K562 (cell line): Measurements from ENCODE around the gene HAS3. TPM values are rescaled to one million over a fixed set of nuclear protein-coding genes. Genes with fewer than 3 reads are reported as not detected.

Experiments used
- ATAC-seq: fragments of 200-7000 bp; cut with Tn5 transposase; 3 replicates; pipeline ENCODE4 v1.9.1; 2020; ENCODE audit warnings: moderate library complexity
- BruUV-seq: library from RNA; stranded (reverse); fragments of 400-500 nt; replicated peaks from 2 replicates; lab custom pipeline; 2021; lab: Mats Ljungman, UMichigan
- CTCF ChIA-PET: fragments of 300-600 bp; formaldehyde crosslinking; extraction: SDS; loops from one replicate; lab custom pipeline; 2021; ENCODE audit warnings: low intra/inter-chr PET ratio; lab: Yijun Ruan, JAX
- POLR2A ChIA-PET: fragments of 300-600, 350-650 bp; sonication (Branson Sonifier 250); formaldehyde crosslinking; extraction: SDS; loops from one replicate; lab custom pipeline; 2021; ENCODE audit warnings: antibody characterized with exemption, inconsistent platforms; lab: Yijun Ruan, JAX
- DNase-seq, 4 experiments: peaks; one replicate each; pipeline versions ENCODE4 v3.0.0 to v3.0.0-alpha.2; 2011 to 2018; ENCODE audit warnings: low spot score in 3 of 4, mixed read lengths in 3 of 4; ENCODE audit errors: extremely low read depth in 1 of 4
- FAIRE-seq: peaks from 2 replicates; lab custom pipeline; 2011; peaks lifted over from hg19 to GRCh38; lab: Jason Lieb, UNC
- H2AFZ ChIP-seq: 2 replicates; pipeline ENCODE4 v1.6.0; 2011; ENCODE audit warnings: low read depth, low read length, control low read depth, inconsistent platforms
- H3K27ac ChIP-seq: fragments of 200-600 bp; 3 replicates; pipeline ENCODE4 v1.8.0; 2011; ENCODE audit warnings: low read depth, mild to moderate bottlenecking, control low read depth, inconsistent platforms, low read length, moderate library complexity, mixed read lengths; ENCODE audit errors: extremely low read depth
- H3K27me3 ChIP-seq, 2 experiments: fragments of 300-600 bp in 1 of 2; 2 replicates in 1 of 2; 3 replicates in 1 of 2; pipeline versions ENCODE4 v1.6.0 to v1.8.0; 2011; ENCODE audit warnings: inconsistent platforms in 2 of 2, low read length in 2 of 2, mild to moderate bottlenecking in 1 of 2, mixed read lengths in 1 of 2, moderate library complexity in 1 of 2; ENCODE audit not compliant: control insufficient read depth in 2 of 2, insufficient read depth in 2 of 2
- H3K36me3 ChIP-seq: fragments of 300-600 bp; 3 replicates; pipeline ENCODE4 v1.8.0; 2011; ENCODE audit warnings: mild to moderate bottlenecking, low read length, inconsistent platforms; ENCODE audit not compliant: control insufficient read depth, insufficient read depth
- H3K4me1 ChIP-seq, 2 experiments: fragments of 200-600 bp in 1 of 2; replicated peaks in 1 of 2; 2 replicates in 1 of 2; 3 replicates in 1 of 2; pipeline versions ENCODE4 v1.5.1 to v1.8.0; 2011; ENCODE audit warnings: inconsistent platforms in 2 of 2, low read length in 2 of 2, mild to moderate bottlenecking in 1 of 2, mixed read lengths in 1 of 2, moderate library complexity in 1 of 2; ENCODE audit not compliant: control insufficient read depth in 2 of 2, insufficient read depth in 2 of 2
- H3K4me2 ChIP-seq: 2 replicates; pipeline ENCODE4 v1.6.1; 2011; ENCODE audit warnings: low read length, control low read depth, inconsistent platforms, mixed read lengths; ENCODE audit not compliant: insufficient read depth
- H3K4me3 ChIP-seq: fragments of 200-600 bp; sonication (generic), shearing (Covaris generic); 2 replicates; pipeline ENCODE4 v1.5.1; 2016; ENCODE audit warnings: control low read depth, inconsistent platforms
- H3K79me2 ChIP-seq: fragments of 200-600 bp; 3 replicates; pipeline ENCODE4 v1.8.0; 2011; ENCODE audit warnings: low read length, inconsistent platforms; ENCODE audit not compliant: control insufficient read depth, insufficient read depth
- H3K9ac ChIP-seq, 2 experiments: 2 replicates each; pipeline versions ENCODE4 v1.6.0 to v1.6.1; 2011; ENCODE audit warnings: low read depth in 2 of 2, low read length in 2 of 2, control low read depth in 1 of 2, inconsistent platforms in 1 of 2, mild to moderate bottlenecking in 1 of 2, mixed read lengths in 1 of 2; ENCODE audit not compliant: insufficient read depth in 1 of 2
- H3K9me1 ChIP-seq: one replicate; pipeline ENCODE4 v1.6.0; 2011; ENCODE audit warnings: inconsistent platforms, mild to moderate bottlenecking, low read length, moderate library complexity; ENCODE audit not compliant: control insufficient read depth, insufficient read depth
- H3K9me3 ChIP-seq: replicated peaks from 2 replicates; pipeline ENCODE4 v1.5.1; 2011; ENCODE audit warnings: low read depth, low read length, inconsistent platforms; ENCODE audit not compliant: control insufficient read depth, insufficient read depth
- H4K20me1 ChIP-seq: replicated peaks from 2 replicates; pipeline ENCODE4 v1.6.1; 2011; ENCODE audit warnings: low read length, inconsistent platforms, mixed read lengths; ENCODE audit not compliant: control insufficient read depth, insufficient read depth
- CEBPG ChIP-seq, 3 experiments: fragments of 200-800 bp in 1 of 3; sonication (Bioruptor generic) in 1 of 3; sonication (generic) in 1 of 3; formaldehyde crosslinking in 1 of 3; IDR thresholded peaks in 2 of 3; conservative IDR thresholded peaks in 1 of 3; 2 replicates each; pipeline versions ENCODE4 v1.6.1 to v1.8.0; 2016 to 2022; ENCODE audit warnings: missing compliant biosample characterization in 2 of 3, missing genetic modification characterization in 2 of 3, mild to moderate bottlenecking in 1 of 3, missing genetic modification reagents in 1 of 3
- ESRRA ChIP-seq: fragments of 450-650 bp; IDR thresholded peaks from 2 replicates; pipeline ENCODE4 v1.6.1; 2014; ENCODE audit warnings: low read depth, mild to moderate bottlenecking, moderate library complexity, borderline replicate concordance
- ILF3 ChIP-seq: fragments of 450-650 bp; IDR thresholded peaks from 2 replicates; pipeline ENCODE4 v1.6.1; 2018; ENCODE audit warnings: antibody characterized with exemption, mild to moderate bottlenecking, moderate library complexity, borderline replicate concordance
- JUN ChIP-seq, 2 experiments: sonication (generic) in 1 of 2; formaldehyde crosslinking in 1 of 2; IDR thresholded peaks; 2 replicates each; pipeline versions ENCODE4 v1.6.1 to v1.8.0; 2012 to 2022; ENCODE audit warnings: borderline replicate concordance in 2 of 2, mild to moderate bottlenecking in 2 of 2, improper control_type of control experiment in 1 of 2, low read depth in 1 of 2, low read length in 1 of 2, missing genetic modification reagents in 1 of 2
- MCM2 ChIP-seq: fragments of 450-650 bp; IDR thresholded peaks from 2 replicates; pipeline ENCODE4 v1.6.1; 2017; ENCODE audit warnings: low read depth, mild to moderate bottlenecking
- MIER1 ChIP-seq: fragments of 450-650 bp; IDR thresholded peaks from 2 replicates; pipeline ENCODE4 v1.6.1; 2016; ENCODE audit warnings: antibody characterized with exemption, mild to moderate bottlenecking, low read depth
- PHF21A ChIP-seq: fragments of 450-650 bp; IDR thresholded peaks from 2 replicates; pipeline ENCODE4 v1.6.1; 2017; ENCODE audit warnings: low read depth, borderline replicate concordance
- TAF9B ChIP-seq: fragments of 450-650 bp; IDR thresholded peaks from 2 replicates; pipeline ENCODE4 v1.6.1; 2018; ENCODE audit warnings: mild to moderate bottlenecking; ENCODE audit not compliant: partially characterized antibody
- WHSC1 ChIP-seq: IDR thresholded peaks from one replicate; pipeline ENCODE4 v1.6.1; 2012; ENCODE audit warnings: low read length, control low read depth, inconsistent platforms
- ZNF197 ChIP-seq: fragments of 200-800 bp; sonication (Bioruptor generic); IDR thresholded peaks from 2 replicates; pipeline ENCODE4 v1.6.1; 2016; ENCODE audit warnings: low read depth, missing genetic modification characterization, missing compliant biosample characterization
- WGBS: fragments of 100-300 bp; shearing (Covaris generic); methylation state at CpG from one replicate; pipeline ENCODE4 v1.1.6; 2016; ENCODE audit warnings: low coverage, mixed read lengths; ENCODE audit not compliant: insufficient coverage; ENCODE audit errors: missing lambda C conversion rate; 5-methylcytosine and 5-hydroxymethylcytosine counted together
- in situ Hi-C: fragments of 300-500 bp; cut with MboI; formaldehyde crosslinking; loops from 4 replicates; pipeline ENCODE4 v1.15.0; 2018; ENCODE audit warnings: inconsistent platforms, mixed read lengths
- intact Hi-C: fragments of 100-400 bp; cut with micrococcal nuclease; formaldehyde crosslinking; loops from 2 replicates; pipeline ENCODE4 v1.14.2; 2022
- polyA plus RNA-seq, 8 experiments: library from polyadenylated mRNA; depleted of rRNA in 4 of 8; stranded (reverse) in 5 of 8; unstranded in 3 of 8; fragments of >200 nt; fragmentation: Nextera tagmentation in 2 of 8; fragmentation: Illumina TruSeq in 1 of 8; extraction: Ambion mirVana in 2 of 8; extraction: Trizol in 1 of 8; gene quantifications; 2 replicates each; pipeline versions ENCODE4 v1.2.1 to v1.2.3, GENCODE V29; 2011 to 2014; ENCODE audit warnings: inconsistent platforms in 1 of 8, missing spikeins in 1 of 8
- total RNA-seq, 7 experiments: library from RNA; depleted of rRNA in 6 of 7; stranded (reverse); fragments of >200 nt in 6 of 7; fragmentation: Illumina TruSeq in 2 of 7; extraction: Trizol in 2 of 7; gene quantifications; 2 replicates each; pipeline versions ENCODE4 v1.2.1 to v1.2.3, GENCODE V29; 2011 to 2021; ENCODE audit warnings: low replicate concordance in 1 of 7

The HAS3 gene
- total and polyA plus RNA-seq, 9 of the 15 experiments (the other 6 are each of a cell fraction or from before 2014, with no cell fraction given) = 0.04 to 0.33 (median 0.13) TPM; not detected in 1

DNA sequence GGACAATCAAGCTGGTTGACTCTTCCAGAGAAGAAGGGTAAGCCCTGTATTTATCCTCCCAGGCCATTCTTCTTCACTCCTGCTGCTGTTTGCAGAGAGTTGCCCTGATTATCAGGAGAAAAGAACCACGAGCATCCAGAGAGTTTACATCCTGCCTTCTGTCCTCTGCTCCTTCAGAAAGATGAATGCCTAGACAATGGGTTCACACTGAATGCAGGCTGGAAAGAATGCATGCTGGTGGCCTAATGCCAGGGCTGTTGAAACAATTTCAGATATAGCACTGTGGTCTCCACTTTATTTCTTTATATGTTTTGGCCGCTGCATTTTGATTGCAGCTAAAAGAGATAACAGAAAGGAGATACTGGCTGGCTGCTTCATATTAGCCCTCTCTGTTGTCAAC, 21.2 kb upstream of the HAS3 start:
- POLR2A ChIA-PET = interaction anchor here (0.7 kb wide), 1 partner anchor 16 kb away, joined by 3 read pairs; no protein-coding TSS in a partner anchor
- Histone ChIP-seq H3K9me3 (no peaks in the 10 kb centered on the region), H3K36me3 (no peaks in the 10 kb centered on the region), H3K9ac (no peak overlapping the region), H2AFZ (no peak overlapping the region), H3K4me2 (no peak overlapping the region), H3K4me3 (no peak overlapping the region), H3K4me1 (peaks cover 6 to 9% of the 10 kb centered on the region in 2 experiments), H3K27ac (no peak overlapping the region), H3K9me1 (peaks cover 4% of the 10 kb centered on the region), H4K20me1 (0 out of 2 replicates have a peak, but pooled peaks cover 5% of the 10 kb centered on the region), H3K79me2 (no peaks in the 10 kb centered on the region), H3K27me3 (no peaks in the 10 kb centered on the region)
- TF ChIP-seq TAF9B (no peak), MIER1 (no peak), WHSC1 (no peak), MCM2 (no peak), ESRRA (no peak), ILF3 (no peak), PHF21A (no peak), JUN (IDR thresholded peaks at IDR 0.05; ENCODE audit: borderline replicate concordance, low read depth, low read length) (no peak), JUN (CRISPR knock-in tag; IDR thresholded peaks at IDR 0.05; ENCODE audit: borderline replicate concordance) (no peak), ZNF197 (CRISPR knock-in tag) (no peak), CEBPG (CRISPR knock-in tag; IDR thresholded peaks at IDR 0.05) (no peak), CEBPG (tag; conservative IDR thresholded peaks at IDR 0.05 in 1 of 2, IDR thresholded peaks at IDR 0.05 in 1 of 2) (no peak)
- CTCF ChIA-PET = interaction anchor here (0.6 kb wide), 1 partner anchor 63 kb away, joined by 9 read pairs; no protein-coding TSS in a partner anchor
- ATAC-seq (no peak), DNase-seq (no peak), FAIRE-seq (no peak)
- intact Hi-C loops = no loop called here
- no TSS peak for BruUV-seq
- in situ Hi-C loops = no loop called here
- WGBS = 27% methylated on average over 2 of the region's 2 CpGs
